HEK293 (cell line): ENCODE measurements around the gene TRIM26.

Experiments
- KLF9 ChIP-seq: fragments of 450-650 bp; formaldehyde crosslinking; IDR thresholded peaks from 2 replicates; pipeline ENCODE4 v1.5.1; 2016; ENCODE audit warnings: missing biosample characterization, missing genetic modification characterization, low read depth
- OVOL3 ChIP-seq: fragments of 450-650 bp; formaldehyde crosslinking; IDR thresholded peaks from 2 replicates; pipeline ENCODE4 v1.5.1; 2016; ENCODE audit warnings: missing biosample characterization, missing genetic modification characterization
- SETDB1 ChIP-seq: IDR thresholded peaks from one replicate; pipeline ENCODE4 v1.6.1; 2017; ENCODE audit warnings: mild to moderate bottlenecking, low read length, moderate library complexity, mixed read lengths; ENCODE audit not compliant: insufficient read length
- TCF7L2 ChIP-seq: IDR thresholded peaks from 2 replicates; pipeline ENCODE4 v1.6.1; 2011; ENCODE audit warnings: low read depth, mild to moderate bottlenecking, inconsistent platforms, low read length, moderate library complexity, borderline replicate concordance
- TRIM28 ChIP-seq: IDR thresholded peaks from 2 replicates; pipeline ENCODE4 v1.6.1; 2011; ENCODE audit warnings: low read length, control low read depth, borderline replicate concordance
- ZIC2 ChIP-seq: fragments of 450-650 bp; formaldehyde crosslinking; IDR thresholded peaks from 2 replicates; pipeline ENCODE4 v1.5.1; 2016; ENCODE audit warnings: missing biosample characterization, missing genetic modification characterization
- ZNF302 ChIP-seq: fragments of 450-650 bp; formaldehyde crosslinking; IDR thresholded peaks from 2 replicates; pipeline ENCODE4 v1.5.1; 2016; ENCODE audit warnings: missing biosample characterization, missing genetic modification characterization, low read depth
- ZNF404 ChIP-seq: fragments of 450-650 bp; formaldehyde crosslinking; IDR thresholded peaks from 2 replicates; pipeline ENCODE4 v1.5.1; 2017; ENCODE audit warnings: missing biosample characterization, missing genetic modification characterization
- ZNF501 ChIP-seq: fragments of 450-650 bp; formaldehyde crosslinking; IDR thresholded peaks from 2 replicates; pipeline ENCODE4 v1.5.1; 2016; ENCODE audit warnings: missing biosample characterization, missing genetic modification characterization
- ZNF549 ChIP-seq: fragments of 450-650 bp; IDR thresholded peaks from 2 replicates; pipeline ENCODE4 v1.5.1; 2018; ENCODE audit warnings: missing biosample characterization, missing genetic modification characterization, mild to moderate bottlenecking, inconsistent platforms, moderate library complexity
- ZNF555 ChIP-seq: fragments of 450-650 bp; formaldehyde crosslinking; conservative IDR thresholded peaks from 2 replicates; pipeline ENCODE4 v1.5.1; 2017; ENCODE audit warnings: missing biosample characterization, mild to moderate bottlenecking, missing genetic modification characterization, inconsistent platforms
- ZNF561 ChIP-seq: fragments of 450-650 bp; IDR thresholded peaks from 2 replicates; pipeline ENCODE4 v1.5.1; 2018; ENCODE audit warnings: missing biosample characterization, missing genetic modification characterization, borderline replicate concordance
- ZNF701 ChIP-seq: fragments of 450-650 bp; formaldehyde crosslinking; IDR thresholded peaks from 2 replicates; pipeline ENCODE4 v1.5.1; 2016; ENCODE audit warnings: missing biosample characterization, missing genetic modification characterization
- TF ChIP-seq, protein P1 (sequence below): fragments of 450-650 bp; formaldehyde crosslinking; conservative IDR thresholded peaks from 2 replicates; pipeline ENCODE4 v1.5.1; 2016; ENCODE audit warnings: low read depth, missing biosample characterization, missing genetic modification characterization
- TF ChIP-seq, protein P2 (sequence below): fragments of 450-650 bp; formaldehyde crosslinking; IDR thresholded peaks from 2 replicates; pipeline ENCODE4 v1.5.1; 2016; ENCODE audit warnings: missing biosample characterization, missing genetic modification characterization
- TF ChIP-seq, protein P3 (sequence below): fragments of 450-650 bp; formaldehyde crosslinking; IDR thresholded peaks from 2 replicates; pipeline ENCODE4 v1.5.1; 2016; ENCODE audit warnings: missing biosample characterization, missing genetic modification characterization
- TF ChIP-seq, protein P4 (sequence below): fragments of 450-650 bp; formaldehyde crosslinking; IDR thresholded peaks from 2 replicates; pipeline ENCODE4 v1.5.1; 2016; ENCODE audit warnings: missing biosample characterization, missing genetic modification characterization
- TF ChIP-seq, protein P5 (sequence below): fragments of 450-650 bp; formaldehyde crosslinking; IDR thresholded peaks from 2 replicates; pipeline ENCODE4 v1.5.1; 2016; ENCODE audit warnings: missing biosample characterization, missing genetic modification characterization, low read depth
- TF ChIP-seq, protein P6 (sequence below): fragments of 450-650 bp; formaldehyde crosslinking; IDR thresholded peaks from 2 replicates; pipeline ENCODE4 v1.5.1; 2016; ENCODE audit warnings: missing biosample characterization, missing genetic modification characterization
- TF ChIP-seq, protein P7 (sequence below): fragments of 450-650 bp; formaldehyde crosslinking; IDR thresholded peaks from 2 replicates; pipeline ENCODE4 v1.5.1; 2017; ENCODE audit warnings: missing biosample characterization, missing genetic modification characterization
- TF ChIP-seq, protein P8 (sequence below): fragments of 450-650 bp; formaldehyde crosslinking; IDR thresholded peaks from 2 replicates; pipeline ENCODE4 v1.5.1; 2017; ENCODE audit warnings: missing biosample characterization, missing genetic modification characterization

TRIM26 gene

DNA sequence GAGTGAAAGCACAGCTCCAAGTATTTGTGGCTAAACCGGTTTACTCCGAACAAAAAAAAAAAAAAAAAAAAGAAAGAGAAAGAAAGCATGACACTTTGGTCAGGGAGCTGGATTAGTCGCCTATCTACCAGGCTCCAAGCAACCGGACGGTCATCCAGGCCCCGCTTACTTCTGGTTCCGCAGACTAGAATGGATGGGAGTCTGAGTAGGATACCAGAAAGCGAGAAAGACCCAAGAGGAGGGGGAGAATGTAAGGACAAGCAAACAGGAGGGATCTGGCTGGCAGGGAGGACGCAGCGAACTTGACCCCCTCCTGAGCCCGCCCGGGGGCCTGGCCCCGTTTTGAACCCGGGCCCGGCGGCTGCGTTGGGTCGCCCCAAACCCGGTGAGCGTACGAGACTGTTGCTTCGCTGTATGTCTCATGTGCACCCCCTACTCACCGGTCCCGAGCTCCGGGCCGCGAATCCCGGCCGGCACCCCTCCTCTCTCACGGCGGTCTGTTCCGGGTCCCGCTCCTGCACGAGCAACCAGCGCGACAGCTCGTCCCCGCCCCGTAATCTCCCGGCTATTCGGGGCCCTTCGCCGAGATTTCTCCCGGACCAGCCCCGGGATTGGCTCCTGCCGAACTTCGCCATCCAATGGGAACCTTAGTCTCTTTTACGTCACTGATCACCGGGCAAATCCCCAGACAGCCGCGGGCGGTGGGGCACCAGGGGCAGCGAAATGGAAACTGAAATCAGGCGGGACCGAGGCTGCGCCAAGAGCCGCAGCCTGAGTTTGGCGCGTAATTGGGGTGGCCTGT lies at the start of gene TRIM26 (continued):
- TF ChIP-seq, protein P1, sequence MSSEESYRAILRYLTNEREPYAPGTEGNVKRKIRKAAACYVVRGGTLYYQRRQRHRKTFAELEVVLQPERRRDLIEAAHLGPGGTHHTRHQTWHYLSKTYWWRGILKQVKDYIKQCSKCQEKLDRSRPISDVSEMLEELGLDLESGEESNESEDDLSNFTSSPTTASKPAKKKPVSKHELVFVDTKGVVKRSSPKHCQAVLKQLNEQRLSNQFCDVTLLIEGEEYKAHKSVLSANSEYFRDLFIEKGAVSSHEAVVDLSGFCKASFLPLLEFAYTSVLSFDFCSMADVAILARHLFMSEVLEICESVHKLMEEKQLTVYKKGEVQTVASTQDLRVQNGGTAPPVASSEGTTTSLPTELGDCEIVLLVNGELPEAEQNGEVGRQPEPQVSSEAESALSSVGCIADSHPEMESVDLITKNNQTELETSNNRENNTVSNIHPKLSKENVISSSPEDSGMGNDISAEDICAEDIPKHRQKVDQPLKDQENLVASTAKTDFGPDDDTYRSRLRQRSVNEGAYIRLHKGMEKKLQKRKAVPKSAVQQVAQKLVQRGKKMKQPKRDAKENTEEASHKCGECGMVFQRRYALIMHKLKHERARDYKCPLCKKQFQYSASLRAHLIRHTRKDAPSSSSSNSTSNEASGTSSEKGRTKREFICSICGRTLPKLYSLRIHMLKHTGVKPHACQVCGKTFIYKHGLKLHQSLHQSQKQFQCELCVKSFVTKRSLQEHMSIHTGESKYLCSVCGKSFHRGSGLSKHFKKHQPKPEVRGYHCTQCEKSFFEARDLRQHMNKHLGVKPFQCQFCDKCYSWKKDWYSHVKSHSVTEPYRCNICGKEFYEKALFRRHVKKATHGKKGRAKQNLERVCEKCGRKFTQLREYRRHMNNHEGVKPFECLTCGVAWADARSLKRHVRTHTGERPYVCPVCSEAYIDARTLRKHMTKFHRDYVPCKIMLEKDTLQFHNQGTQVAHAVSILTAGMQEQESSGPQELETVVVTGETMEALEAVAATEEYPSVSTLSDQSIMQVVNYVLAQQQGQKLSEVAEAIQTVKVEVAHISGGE (tag by site-specific recombination) = peak; percentile 50
- TF ChIP-seq ZNF549 (tag by site-specific recombination) (no peak), ZIC2 (tag by site-specific recombination) (peak; percentile 71), TRIM28 (no peak), ZNF701 (no peak), ZNF561 (tag by site-specific recombination) (peak; percentile 39; the same call in 1 of the 2 replicates), TCF7L2 (no peak), ZNF404 (no peak), KLF9 (tag by site-specific recombination) (no peak), ZNF302 (tag by site-specific recombination) (no peak), SETDB1 (no peak), OVOL3 (tag by site-specific recombination) (no peak), ZNF555 (tag by site-specific recombination) (no peak), ZNF501 (tag by site-specific recombination) (peak; percentile 76)
- TF ChIP-seq, protein P2, sequence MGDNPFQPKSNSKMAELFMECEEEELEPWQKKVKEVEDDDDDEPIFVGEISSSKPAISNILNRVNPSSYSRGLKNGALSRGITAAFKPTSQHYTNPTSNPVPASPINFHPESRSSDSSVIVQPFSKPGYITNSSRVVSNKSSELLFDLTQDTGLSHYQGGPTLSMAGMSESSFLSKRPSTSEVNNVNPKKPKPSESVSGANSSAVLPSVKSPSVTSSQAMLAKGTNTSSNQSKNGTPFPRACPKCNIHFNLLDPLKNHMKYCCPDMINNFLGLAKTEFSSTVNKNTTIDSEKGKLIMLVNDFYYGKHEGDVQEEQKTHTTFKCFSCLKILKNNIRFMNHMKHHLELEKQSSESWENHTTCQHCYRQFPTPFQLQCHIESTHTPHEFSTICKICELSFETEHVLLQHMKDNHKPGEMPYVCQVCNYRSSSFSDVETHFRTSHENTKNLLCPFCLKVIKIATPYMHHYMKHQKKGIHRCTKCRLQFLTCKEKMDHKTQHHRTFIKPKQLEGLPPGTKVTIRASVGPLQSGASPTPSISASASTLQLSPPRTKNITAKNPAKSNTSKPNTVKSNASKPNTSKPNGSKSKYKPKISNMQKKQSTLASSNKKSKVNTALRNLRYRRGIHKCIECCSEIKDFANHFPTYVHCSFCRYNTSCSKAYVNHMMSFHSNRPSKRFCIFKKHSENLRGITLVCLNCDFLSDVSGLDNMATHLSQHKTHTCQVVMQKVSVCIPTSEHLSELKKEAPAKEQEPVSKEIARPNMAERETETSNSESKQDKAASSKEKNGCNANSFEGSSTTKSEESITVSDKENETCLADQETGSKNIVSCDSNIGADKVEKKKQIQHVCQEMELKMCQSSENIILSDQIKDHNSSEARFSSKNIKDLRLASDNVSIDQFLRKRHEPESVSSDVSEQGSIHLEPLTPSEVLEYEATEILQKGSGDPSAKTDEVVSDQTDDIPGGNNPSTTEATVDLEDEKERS (tag by site-specific recombination) = no peak
- TF ChIP-seq, protein P3, sequence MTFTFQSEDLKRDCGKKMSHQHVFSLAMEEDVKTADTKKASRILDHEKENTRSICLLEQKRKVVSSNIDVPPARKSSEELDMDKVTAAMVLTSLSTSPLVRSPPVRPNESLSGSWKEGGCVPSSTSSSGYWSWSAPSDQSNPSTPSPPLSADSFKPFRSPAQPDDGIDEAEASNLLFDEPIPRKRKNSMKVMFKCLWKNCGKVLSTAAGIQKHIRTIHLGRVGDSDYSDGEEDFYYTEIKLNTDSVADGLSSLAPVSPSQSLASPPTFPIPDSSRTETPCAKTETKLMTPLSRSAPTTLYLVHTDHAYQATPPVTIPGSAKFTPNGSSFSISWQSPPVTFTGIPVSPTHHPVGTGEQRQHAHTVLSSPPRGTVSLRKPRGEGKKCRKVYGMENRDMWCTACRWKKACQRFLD = peak; percentile 82
- TF ChIP-seq, protein P4, sequence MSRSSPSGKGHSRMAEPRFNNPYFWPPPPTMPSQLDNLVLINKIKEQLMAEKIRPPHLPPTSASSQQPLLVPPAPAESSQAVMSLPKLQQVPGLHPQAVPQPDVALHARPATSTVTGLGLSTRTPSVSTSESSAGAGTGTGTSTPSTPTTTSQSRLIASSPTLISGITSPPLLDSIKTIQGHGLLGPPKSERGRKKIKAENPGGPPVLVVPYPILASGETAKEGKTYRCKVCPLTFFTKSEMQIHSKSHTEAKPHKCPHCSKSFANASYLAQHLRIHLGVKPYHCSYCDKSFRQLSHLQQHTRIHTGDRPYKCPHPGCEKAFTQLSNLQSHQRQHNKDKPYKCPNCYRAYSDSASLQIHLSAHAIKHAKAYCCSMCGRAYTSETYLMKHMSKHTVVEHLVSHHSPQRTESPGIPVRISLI (tag by site-specific recombination) = peak; percentile 76
- TF ChIP-seq, protein P5, sequence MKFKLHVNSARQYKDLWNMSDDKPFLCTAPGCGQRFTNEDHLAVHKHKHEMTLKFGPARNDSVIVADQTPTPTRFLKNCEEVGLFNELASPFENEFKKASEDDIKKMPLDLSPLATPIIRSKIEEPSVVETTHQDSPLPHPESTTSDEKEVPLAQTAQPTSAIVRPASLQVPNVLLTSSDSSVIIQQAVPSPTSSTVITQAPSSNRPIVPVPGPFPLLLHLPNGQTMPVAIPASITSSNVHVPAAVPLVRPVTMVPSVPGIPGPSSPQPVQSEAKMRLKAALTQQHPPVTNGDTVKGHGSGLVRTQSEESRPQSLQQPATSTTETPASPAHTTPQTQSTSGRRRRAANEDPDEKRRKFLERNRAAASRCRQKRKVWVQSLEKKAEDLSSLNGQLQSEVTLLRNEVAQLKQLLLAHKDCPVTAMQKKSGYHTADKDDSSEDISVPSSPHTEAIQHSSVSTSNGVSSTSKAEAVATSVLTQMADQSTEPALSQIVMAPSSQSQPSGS (tag by site-specific recombination) = no peak
- TF ChIP-seq, protein P6, sequence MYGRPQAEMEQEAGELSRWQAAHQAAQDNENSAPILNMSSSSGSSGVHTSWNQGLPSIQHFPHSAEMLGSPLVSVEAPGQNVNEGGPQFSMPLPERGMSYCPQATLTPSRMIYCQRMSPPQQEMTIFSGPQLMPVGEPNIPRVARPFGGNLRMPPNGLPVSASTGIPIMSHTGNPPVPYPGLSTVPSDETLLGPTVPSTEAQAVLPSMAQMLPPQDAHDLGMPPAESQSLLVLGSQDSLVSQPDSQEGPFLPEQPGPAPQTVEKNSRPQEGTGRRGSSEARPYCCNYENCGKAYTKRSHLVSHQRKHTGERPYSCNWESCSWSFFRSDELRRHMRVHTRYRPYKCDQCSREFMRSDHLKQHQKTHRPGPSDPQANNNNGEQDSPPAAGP (tag by site-specific recombination) = peak; percentile 71
- TF ChIP-seq, protein P7, sequence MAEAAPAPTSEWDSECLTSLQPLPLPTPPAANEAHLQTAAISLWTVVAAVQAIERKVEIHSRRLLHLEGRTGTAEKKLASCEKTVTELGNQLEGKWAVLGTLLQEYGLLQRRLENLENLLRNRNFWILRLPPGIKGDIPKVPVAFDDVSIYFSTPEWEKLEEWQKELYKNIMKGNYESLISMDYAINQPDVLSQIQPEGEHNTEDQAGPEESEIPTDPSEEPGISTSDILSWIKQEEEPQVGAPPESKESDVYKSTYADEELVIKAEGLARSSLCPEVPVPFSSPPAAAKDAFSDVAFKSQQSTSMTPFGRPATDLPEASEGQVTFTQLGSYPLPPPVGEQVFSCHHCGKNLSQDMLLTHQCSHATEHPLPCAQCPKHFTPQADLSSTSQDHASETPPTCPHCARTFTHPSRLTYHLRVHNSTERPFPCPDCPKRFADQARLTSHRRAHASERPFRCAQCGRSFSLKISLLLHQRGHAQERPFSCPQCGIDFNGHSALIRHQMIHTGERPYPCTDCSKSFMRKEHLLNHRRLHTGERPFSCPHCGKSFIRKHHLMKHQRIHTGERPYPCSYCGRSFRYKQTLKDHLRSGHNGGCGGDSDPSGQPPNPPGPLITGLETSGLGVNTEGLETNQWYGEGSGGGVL (tag by site-specific recombination) = peak; percentile 45
- TF ChIP-seq, protein P8, sequence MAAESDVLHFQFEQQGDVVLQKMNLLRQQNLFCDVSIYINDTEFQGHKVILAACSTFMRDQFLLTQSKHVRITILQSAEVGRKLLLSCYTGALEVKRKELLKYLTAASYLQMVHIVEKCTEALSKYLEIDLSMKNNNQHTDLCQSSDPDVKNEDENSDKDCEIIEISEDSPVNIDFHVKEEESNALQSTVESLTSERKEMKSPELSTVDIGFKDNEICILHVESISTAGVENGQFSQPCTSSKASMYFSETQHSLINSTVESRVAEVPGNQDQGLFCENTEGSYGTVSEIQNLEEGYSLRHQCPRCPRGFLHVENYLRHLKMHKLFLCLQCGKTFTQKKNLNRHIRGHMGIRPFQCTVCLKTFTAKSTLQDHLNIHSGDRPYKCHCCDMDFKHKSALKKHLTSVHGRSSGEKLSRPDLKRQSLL (tag by site-specific recombination) = no peak
